ENCODE data around the gene TCAP.

Gene TCAP

GRCh38 chr17:39629494-39629880 lies 35.7 kb upstream of the TCAP start:
- no peak for DNase-seq

- DNase-seq = no peak
Measured at GRCh38 chr17:39629898-39630297, 35.3 kb upstream of the TCAP start.

DNA sequence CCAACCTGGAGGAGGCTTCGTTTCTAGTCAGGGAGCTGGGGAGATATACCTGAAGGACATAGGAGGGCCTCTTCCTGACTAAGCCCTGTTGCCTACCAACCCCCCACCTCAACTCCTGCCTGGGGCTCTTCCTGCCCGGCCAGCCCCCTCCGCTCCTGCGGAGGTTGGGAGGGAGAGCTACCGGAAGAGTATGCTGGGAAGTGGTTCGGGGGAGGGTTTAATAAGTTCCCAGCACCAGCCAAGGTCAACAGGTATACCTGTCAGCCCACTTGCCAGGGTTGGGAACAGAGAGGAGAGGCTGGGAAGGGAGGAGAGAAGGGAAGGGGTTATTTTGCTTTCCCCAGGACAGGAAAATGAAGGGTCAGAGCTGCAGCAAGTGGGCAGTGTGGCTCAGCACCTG lies 33.7 kb upstream of the TCAP start:
- DNase-seq = no peak

DNA sequence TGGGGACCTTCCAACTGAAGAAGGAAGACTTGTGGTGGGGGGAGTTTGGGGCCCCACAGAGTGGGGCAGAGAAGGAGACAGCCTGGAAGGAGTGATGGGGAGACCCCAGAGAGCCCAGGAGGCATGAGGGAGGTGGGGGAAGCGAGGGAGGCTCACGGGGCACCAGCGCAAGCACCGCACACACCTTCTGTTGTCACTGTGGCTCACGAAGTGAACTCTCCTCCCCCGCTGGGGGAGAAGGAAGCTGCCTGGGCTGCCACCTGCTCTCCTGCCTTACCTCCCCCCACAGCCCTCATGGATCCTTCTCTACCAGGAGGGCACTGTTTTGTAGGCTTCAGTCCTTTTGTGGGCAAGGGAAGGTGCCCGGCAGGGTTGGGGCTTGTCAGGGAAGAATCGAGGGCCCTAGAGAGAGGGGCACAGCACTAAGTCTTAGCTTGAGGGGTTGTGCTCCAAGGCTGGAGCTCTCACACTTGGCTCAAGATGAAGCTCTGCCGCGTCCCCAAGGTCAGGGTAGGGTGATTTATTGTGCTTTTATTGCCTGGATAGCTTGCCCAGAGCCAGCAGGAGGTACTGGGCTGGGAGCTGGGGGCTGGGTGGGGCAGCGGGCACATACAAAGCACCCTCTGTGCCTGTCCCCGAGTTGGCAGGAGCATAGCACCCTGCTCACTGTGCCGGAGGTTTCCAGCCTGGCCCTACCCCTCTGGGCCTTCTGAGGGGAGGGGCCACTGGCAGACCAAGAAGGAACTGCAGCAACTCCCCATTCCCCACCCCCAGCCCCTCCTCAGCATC lies 32.8 kb upstream of the TCAP start:
- no peak for DNase-seq

GRCh38 chr17:39633570-39634183 lies 31.5 kb upstream of the TCAP start:
- DNase-seq = no peak

DNA sequence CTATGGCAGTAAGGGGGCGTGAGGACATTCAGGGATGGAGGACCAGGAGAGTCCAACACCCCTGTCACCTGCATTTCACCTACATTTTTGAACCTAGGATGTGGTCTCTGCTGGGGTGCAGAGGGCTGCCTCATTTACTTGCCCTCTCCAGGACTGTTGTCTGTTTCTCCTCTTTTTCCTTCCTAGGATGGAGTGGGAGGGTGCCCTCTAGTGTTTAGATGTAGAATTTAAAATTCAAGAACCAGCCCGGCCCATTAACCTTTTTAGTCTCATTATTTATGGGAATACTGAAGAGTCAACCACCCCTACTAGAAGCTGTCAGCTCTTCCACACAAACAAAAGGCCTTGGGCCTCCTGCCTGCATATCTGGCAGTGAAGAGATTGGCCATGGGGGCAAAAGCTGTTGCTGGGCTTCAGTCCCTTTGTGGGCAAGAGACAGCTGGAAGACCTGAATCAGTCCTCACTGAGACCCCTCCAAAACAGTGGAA lies 30.7 kb upstream of the TCAP start:
- no peak for DNase-seq

GRCh38 chr17:39635614-39636176 lies 29.5 kb upstream of the TCAP start:
- no peak for DNase-seq

DNA sequence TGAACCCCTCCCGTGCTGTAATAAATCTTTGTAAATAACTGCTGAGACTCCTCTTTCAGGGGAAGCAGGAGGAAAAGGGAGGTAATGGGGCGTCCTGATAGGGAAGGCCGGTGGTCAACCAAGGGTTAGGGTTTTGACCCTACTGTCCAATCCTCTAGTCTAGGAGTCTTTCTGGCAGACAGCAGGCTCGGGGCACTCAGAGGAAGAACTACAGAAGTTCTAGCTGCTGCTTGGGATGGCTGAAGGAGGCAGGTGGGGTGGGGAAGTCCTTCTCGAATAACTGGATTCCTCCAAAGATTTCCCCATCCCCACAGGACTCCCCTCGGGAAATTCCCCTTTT lies 28.6 kb upstream of the TCAP start:
- DNase-seq = no peak

GRCh38 chr17:39636927-39637736 lies 28.0 kb upstream of the TCAP start, which contains the start of gene STARD3:
TSS of gene STARD3 (plus strand) at chr17:39637144. CDS start at chr17:39653532, 16,388 bp downstream.
- DNase-seq = peak; percentile 87

DNA sequence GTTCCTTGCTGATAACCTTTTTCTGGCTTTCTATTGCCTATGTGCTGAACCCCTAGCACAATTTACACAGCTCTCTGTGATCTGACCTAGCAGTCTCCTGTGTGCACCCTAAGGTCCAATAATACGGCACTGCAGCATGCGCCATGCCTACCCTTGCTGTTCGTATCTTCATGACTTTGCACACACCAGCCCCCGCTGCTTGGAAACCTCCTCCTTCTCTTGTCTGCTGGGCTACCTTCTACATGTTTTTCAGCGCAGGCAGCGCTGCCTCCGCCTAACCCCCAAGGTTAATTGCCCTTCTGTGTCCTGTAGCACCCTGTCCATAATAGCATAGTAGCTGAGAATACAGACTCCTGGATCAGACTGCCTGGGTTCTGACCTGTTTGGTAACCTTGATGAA lies 26.8 kb upstream of the TCAP start:
- no peak for DNase-seq

DNA sequence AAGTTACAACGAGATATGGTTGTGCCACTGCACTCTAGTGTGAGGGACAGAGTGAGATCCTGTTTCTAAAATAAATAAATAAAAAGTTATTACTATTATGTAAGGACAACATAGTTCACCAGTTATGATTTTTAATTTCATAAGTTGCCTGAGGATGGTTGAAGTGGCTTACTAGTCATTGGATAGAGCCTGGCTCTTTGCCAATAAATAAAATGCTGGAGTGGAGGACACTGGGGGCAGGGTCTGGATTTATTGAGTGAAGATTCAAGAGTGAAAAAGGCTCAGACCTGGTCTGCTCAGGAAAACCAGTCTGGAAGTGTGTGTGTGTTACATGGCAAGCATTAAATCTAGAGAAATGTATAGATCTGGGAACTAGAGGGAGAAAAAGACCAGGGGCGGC lies 26.1 kb upstream of the TCAP start:
- DNase-seq = no peak

- DNase-seq = no peak
Measured at GRCh38 chr17:39639566-39640458, 25.3 kb upstream of the TCAP start.

GRCh38 chr17:39640591-39641031 lies 24.5 kb upstream of the TCAP start:
- DNase-seq = no peak

GRCh38 chr17:39641097-39641496 lies 24.1 kb upstream of the TCAP start:
- no peak for DNase-seq

DNA sequence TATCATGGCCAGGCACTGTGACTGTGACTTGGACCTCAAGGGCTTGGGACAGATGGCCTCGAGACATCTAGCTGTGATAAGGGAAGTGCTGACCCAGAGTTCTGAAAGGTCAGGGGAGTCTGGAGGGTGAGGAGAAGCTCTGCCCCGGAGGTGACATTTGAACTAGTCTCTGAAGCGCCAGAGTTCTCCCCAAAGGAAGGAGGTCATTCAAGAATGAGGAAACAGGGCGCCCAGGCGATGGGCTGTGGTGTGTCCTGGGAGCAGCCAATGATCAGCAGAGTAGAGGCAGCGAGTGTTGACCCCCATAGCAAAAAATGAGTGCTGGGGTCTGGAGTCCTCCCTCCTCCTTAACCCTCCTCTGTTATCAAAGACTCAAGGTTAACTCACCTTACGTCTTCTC lies 23.3 kb upstream of the TCAP start:
- DNase-seq = no peak

DNA sequence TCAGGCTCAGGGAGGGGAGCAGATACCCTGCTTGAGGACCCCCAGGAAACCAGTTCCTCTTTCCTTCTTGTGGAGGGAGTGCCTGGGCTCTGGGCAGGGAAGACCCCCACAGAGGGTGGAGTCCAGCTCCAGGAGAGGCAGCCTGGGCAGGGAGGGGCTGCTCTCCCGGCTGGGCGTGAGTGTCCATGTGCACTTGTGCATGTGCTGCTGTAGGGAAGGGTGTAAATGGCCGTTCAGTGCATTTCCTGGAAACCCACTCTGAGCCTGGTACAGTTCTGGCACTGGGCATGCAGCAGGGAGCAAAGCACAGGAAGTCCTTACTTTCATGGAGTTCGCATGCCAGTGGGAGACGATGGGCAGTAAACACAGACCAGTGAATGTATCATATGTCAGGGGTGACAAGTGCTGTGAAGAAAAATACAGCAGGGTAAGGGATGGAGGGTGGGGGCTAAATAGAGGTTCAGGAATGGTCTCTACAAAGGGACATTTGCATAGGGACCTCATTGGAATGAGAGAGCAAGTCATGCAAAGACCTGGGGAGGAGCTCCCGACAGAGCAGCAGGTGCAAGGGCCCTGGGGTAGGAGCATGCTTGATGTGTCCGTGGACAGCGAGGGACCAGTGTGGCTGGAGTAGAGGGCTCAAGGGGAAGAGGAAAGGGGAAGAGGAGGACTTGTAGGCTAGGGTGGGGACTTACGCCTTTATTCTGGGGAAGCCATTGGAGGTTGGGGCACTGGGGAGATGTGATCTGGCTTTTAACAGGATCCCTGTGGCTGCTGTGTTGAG lies 22.7 kb upstream of the TCAP start:
- no peak for DNase-seq

GRCh38 chr17:39643271-39643670 lies 21.9 kb upstream of the TCAP start:
- DNase-seq = no peak

DNA sequence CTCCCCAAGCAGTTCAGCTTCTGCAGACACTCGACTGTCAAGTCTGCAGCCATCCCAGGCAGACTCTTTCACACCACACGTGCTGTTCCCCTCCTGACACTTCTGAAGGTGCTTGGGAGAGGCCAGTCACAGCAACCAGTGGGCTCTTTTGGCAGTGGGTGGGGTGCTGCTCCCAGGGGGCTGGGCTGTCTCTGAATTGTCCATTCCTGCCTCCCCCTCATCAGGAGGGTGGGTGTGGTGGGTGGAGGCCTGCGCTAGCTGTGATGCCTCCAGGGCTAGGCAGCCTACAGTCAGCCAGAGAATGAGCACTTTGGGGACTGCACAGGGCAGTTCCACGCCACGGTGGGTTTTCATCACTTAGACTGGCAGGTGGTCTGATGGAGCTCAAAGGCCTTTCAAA lies 17.9 kb upstream of the TCAP start:
- DNase-seq = no peak

- no peak for DNase-seq
Measured at GRCh38 chr17:39648616-39649366, 16.4 kb upstream of the TCAP start.

GRCh38 chr17:39650121-39650579 lies 15.0 kb upstream of the TCAP start:
- no peak for DNase-seq
